ENCODE data around the gene TMEM123. TPM values are rescaled to one million over a fixed set of nuclear protein-coding genes. Genes with fewer than 3 reads are reported as not detected.
A peak's percentile ranks its signal among the peaks of the same experiment; 100 is the strongest.

TMEM123 gene
- total and polyA plus RNA-seq, 7 donors = 37.2 to 232 (median 140) TPM

- intact Hi-C loops (cut with DNase I) = no loop called here
- no peak for DNase-seq
- H3K36me3 ChIP-seq = peaks cover 0 to 3% (median 0%) of the 10 kb centered on the region in 4 donors
- no peaks in the 10 kb centered on the region for H3K9me3 ChIP-seq
- peak overlapping the region in 3 of 4 donors; percentile 10 to 51 (median 45) for H3K27ac ChIP-seq
- WGBS, 2 donors = 44 to 52% methylated on average over 3 of the region's 3 CpGs
- H3K4me3 ChIP-seq = no peak overlapping the region
- TF ChIP-seq EP300 (IDR thresholded peaks at IDR 0.05) = no peak
- peaks cover 0 to 47% (median 35%) of the 10 kb centered on the region in 4 donors for H3K4me1 ChIP-seq
- H3K27me3 ChIP-seq = no peaks in the 10 kb centered on the region
Observed at GRCh38 chr11:102430158-102430836, 22.3 kb downstream of the TMEM123 start.

- Histone ChIP-seq H3K27me3 (no peaks in the 10 kb centered on the region), H3K4me3 (no peak overlapping the region), H3K27ac (peak overlapping the region in 3 of 4 donors; percentile 10 to 51 (median 45)), H3K4me1 (peaks cover 0 to 47% (median 35%) of the 10 kb centered on the region in 4 donors), H3K9me3 (no peaks in the 10 kb centered on the region), H3K36me3 (peaks cover 0 to 3% (median 0%) of the 10 kb centered on the region in 4 donors)
- TF ChIP-seq CTCF (IDR thresholded peaks at IDR 0.05) (no peak), POLR2A (IDR thresholded peaks at IDR 0.05) (no peak), POLR2AphosphoS5 (IDR thresholded peaks at IDR 0.05) (no peak), EP300 (IDR thresholded peaks at IDR 0.05) (no peak)
- no peak for DNase-seq
- intact Hi-C loops (cut with DNase I) = no loop called here
- 46 to 53% methylated on average over 4 of the region's 4 CpGs for WGBS, 2 donors
Observed at GRCh38 chr11:102429691-102430090, 22.9 kb downstream of the TMEM123 start.

- Histone ChIP-seq H3K27me3 (no peaks in the 10 kb centered on the region), H3K4me3 (no peak overlapping the region), H3K4me1 (peaks cover 0 to 48% (median 36%) of the 10 kb centered on the region in 4 donors), H3K36me3 (peaks cover 0 to 3% (median 0%) of the 10 kb centered on the region in 4 donors), H3K27ac (peak overlapping the region in 2 of 4 donors; percentile 45 to 51), H3K9me3 (no peaks in the 10 kb centered on the region)
- 73 to 86% methylated on average over 3 of the region's 3 CpGs for WGBS, 2 donors
- no peak for DNase-seq
- intact Hi-C loops (cut with DNase I) = no loop called here
- TF ChIP-seq POLR2AphosphoS5 (IDR thresholded peaks at IDR 0.05) (no peak), EP300 (IDR thresholded peaks at IDR 0.05) (no peak), CTCF (IDR thresholded peaks at IDR 0.05) (no peak), POLR2A (IDR thresholded peaks at IDR 0.05) (no peak)
Observed at GRCh38 chr11:102429226-102429625, 23.3 kb downstream of the TMEM123 start.

- H3K4me1 ChIP-seq = peaks cover 0 to 53% (median 39%) of the 10 kb centered on the region in 4 donors
- H3K4me3 ChIP-seq = no peak overlapping the region
- no peak for DNase-seq
- WGBS, 2 donors = 95 to 97% methylated on average over 4 of the region's 4 CpGs
- H3K9me3 ChIP-seq = no peaks in the 10 kb centered on the region
- peaks cover 0 to 3% (median 0%) of the 10 kb centered on the region in 4 donors for H3K36me3 ChIP-seq
- intact Hi-C loops (cut with DNase I) = no loop called here
- TF ChIP-seq POLR2A (IDR thresholded peaks at IDR 0.05) = no peak
- no peak for TF ChIP-seq CTCF (IDR thresholded peaks at IDR 0.05)
- no peak for TF ChIP-seq POLR2AphosphoS5 (IDR thresholded peaks at IDR 0.05)
- TF ChIP-seq EP300 (IDR thresholded peaks at IDR 0.05) = no peak
- H3K27ac ChIP-seq = peak overlapping the region in 3 of 4 donors; percentile 23 to 51 (median 45)
- H3K27me3 ChIP-seq = no peaks in the 10 kb centered on the region
Observed at GRCh38 chr11:102428696-102429095, 23.9 kb downstream of the TMEM123 start.

- Histone ChIP-seq H3K36me3 (no peaks in the 10 kb centered on the region), H3K9me3 (no peaks in the 10 kb centered on the region), H3K4me3 (no peak overlapping the region), H3K27me3 (no peaks in the 10 kb centered on the region), H3K4me1 (peaks cover 0 to 64% (median 51%) of the 10 kb centered on the region in 4 donors), H3K27ac (peak overlapping the region in 1 of 4 donors; percentile 7)
- TF ChIP-seq CTCF (IDR thresholded peaks at IDR 0.05) (no peak), EP300 (IDR thresholded peaks at IDR 0.05) (no peak), POLR2A (IDR thresholded peaks at IDR 0.05) (no peak), POLR2AphosphoS5 (IDR thresholded peaks at IDR 0.05) (no peak)
- 0% methylated on average over 1 of the region's 1 CpG for WGBS, 2 donors
- DNase-seq = no peak
- intact Hi-C loops (cut with DNase I) = no loop called here
Observed at GRCh38 chr11:102427068-102427467, 25.5 kb downstream of the TMEM123 start.

Data from sigmoid colon (tissue), 7 donors.